Dendritic cell treated with granulocyte-macrophage colony-stimulating factor and Interleukin-4, amounts not matched to agents 40 ng/mL and 50 ng/mL, for 4 days (primary cell): ENCODE measurements around the gene CATSPER3.

Experiments
- H3K27ac Mint-ChIP-seq: one replicate; pipeline ENCODE4 v1.8.0; 2022; ENCODE audit warnings: mild to moderate bottlenecking, mixed read lengths
- H3K27me3 Mint-ChIP-seq: one replicate; pipeline ENCODE4 v1.8.0; 2022; ENCODE audit warnings: mild to moderate bottlenecking, mixed read lengths
- H3K36me3 Mint-ChIP-seq: one replicate; pipeline ENCODE4 v1.8.0; 2022; ENCODE audit warnings: low read depth, mixed read lengths
- H3K4me1 Mint-ChIP-seq: one replicate; pipeline ENCODE4 v1.8.0; 2022; ENCODE audit warnings: low read depth, mixed read lengths
- H3K4me3 Mint-ChIP-seq: one replicate; pipeline ENCODE4 v1.8.0; 2022; ENCODE audit warnings: mild to moderate bottlenecking, moderate library complexity, mixed read lengths
- H3K9me3 Mint-ChIP-seq: one replicate; pipeline ENCODE4 v1.8.0; 2022; ENCODE audit warnings: mixed read lengths
- intact Hi-C: fragments of 100-400 bp; cut with micrococcal nuclease; formaldehyde crosslinking; loops from one replicate; pipeline ENCODE4 v1.15.0; 2022

Gene CATSPER3

DNA sequence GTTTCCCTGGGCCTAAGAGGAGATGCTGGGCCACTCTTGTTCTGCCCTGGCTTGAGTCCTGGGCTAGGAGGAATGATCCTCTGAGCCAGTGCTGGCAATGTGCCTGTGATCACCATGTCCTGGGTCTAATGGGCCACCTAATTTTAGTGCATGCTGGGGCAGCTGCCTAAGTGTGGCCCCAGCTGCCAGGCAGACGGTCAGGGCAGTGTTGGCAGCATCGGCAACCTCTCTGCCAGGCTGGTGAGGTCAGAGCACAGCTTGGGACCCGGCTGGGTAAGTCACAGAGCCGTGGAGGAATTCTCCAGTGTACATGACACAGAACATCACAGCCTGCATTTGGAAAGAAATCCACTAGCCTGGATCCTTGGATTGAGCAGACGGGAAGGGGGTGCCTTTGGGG lies 87.7 kb downstream of the CATSPER3 start:
- Mint-ChIP-seq H3K27me3 (peaks cover 87% of the 10 kb centered on the region), H3K4me3 (no peak overlapping the region), H3K4me1 (no peaks in the 10 kb centered on the region), H3K27ac (no peak overlapping the region), H3K36me3 (no peaks in the 10 kb centered on the region), H3K9me3 (no peaks in the 10 kb centered on the region)
- intact Hi-C loops: no loop called here

DNA sequence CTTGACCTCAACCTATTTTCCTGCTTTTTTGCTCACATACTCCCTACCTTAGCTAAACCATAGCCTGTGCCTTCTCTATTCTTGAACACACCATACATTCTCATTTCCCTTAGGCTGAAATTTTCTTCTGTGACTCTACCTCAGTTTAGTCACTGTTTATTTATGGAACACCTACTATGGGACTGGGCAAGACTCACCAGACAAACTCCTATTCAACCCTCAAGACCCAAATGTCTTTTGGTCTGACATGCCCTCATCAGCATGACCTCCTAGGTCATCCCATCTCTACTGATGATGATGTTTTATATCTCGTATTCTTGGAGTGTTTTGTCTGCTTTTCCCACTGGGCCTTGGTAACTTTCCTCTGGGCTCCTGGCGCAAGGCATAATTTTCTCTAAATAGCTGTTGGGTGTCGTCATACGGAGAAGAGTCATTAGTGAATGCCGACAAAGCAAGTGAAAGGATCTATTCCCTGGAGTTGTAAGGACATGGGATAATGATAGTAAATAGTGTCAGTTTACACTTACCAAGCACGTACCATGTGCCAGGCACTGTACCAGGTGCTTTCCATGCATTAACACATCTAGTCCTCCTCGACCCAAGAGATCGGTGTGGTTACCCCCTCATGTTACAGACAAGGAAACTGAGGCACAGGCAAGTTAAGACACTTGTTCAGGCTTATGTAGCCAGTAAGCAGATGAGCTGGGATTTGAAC lies 88.8 kb downstream of the CATSPER3 start:
- no peaks in the 10 kb centered on the region for H3K9me3 Mint-ChIP-seq
- H3K27me3 Mint-ChIP-seq: peaks cover 81% of the 10 kb centered on the region
- no peaks in the 10 kb centered on the region for H3K36me3 Mint-ChIP-seq
- H3K27ac Mint-ChIP-seq: no peak overlapping the region
- H3K4me1 Mint-ChIP-seq: no peaks in the 10 kb centered on the region
- intact Hi-C loops: no loop called here
- H3K4me3 Mint-ChIP-seq: no peak overlapping the region

- Mint-ChIP-seq H3K4me3 (no peak overlapping the region), H3K36me3 (no peaks in the 10 kb centered on the region), H3K27me3 (peaks cover 79% of the 10 kb centered on the region), H3K27ac (no peak overlapping the region), H3K4me1 (no peaks in the 10 kb centered on the region), H3K9me3 (no peaks in the 10 kb centered on the region)
- intact Hi-C loops: no loop called here
These were observed 89.5 kb downstream of the CATSPER3 start for GRCh38 chr5:135057233-135057632.

GRCh38 chr5:135058331-135058732 lies 90.6 kb downstream of the CATSPER3 start:
- Mint-ChIP-seq H3K27me3 (peaks cover 74% of the 10 kb centered on the region), H3K4me1 (no peaks in the 10 kb centered on the region), H3K4me3 (no peak overlapping the region), H3K9me3 (no peaks in the 10 kb centered on the region), H3K27ac (no peak overlapping the region), H3K36me3 (no peaks in the 10 kb centered on the region)
- intact Hi-C loops: no loop called here

DNA sequence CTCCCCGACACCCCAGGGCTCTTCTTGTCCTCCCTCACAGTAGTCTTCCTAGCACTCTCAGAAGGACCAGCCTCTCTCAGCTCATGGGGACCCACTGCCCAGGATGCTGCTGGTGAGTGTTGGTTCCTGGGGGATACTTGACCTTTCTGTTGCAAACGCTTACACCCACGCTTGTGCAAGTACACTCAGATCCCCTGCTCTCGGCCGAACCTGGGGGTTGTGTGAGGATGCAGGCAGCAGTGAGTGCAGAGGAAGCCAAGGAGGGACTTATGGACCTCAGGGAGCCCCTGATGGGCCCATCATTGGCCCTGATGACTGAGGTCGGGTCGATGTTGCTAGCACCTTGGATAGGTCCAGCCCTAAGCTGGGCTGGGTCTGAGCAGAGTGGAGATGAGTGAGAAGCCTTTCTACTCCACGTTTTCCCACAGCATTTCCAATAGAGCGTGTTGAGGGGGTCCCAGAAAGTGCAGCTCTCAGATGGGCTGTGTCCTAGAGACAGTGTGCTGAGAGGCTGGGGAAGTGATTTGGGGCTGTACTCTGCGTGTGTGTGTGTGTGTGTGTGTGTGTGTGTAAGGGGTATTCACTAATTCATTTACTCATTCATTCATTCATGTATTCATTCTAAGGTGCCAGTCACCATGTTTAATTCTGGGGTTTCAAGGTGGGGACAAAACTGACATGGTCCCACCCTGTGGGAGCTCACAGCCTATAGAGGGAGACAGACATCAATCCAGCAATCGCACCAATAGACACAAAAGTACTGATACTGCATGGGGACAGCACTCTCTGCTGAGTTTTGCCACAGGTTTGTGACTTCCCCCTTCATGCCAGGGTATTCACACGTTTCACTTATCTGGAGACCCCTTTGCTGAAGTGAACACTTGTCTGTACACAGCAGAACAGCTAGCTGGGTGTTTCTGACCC lies 91.6 kb downstream of the CATSPER3 start:
- Mint-ChIP-seq H3K27ac (no peak overlapping the region), H3K4me3 (no peak overlapping the region), H3K4me1 (no peaks in the 10 kb centered on the region), H3K36me3 (no peaks in the 10 kb centered on the region), H3K9me3 (no peaks in the 10 kb centered on the region), H3K27me3 (peaks cover 73% of the 10 kb centered on the region)
- intact Hi-C loops: no loop called here

DNA sequence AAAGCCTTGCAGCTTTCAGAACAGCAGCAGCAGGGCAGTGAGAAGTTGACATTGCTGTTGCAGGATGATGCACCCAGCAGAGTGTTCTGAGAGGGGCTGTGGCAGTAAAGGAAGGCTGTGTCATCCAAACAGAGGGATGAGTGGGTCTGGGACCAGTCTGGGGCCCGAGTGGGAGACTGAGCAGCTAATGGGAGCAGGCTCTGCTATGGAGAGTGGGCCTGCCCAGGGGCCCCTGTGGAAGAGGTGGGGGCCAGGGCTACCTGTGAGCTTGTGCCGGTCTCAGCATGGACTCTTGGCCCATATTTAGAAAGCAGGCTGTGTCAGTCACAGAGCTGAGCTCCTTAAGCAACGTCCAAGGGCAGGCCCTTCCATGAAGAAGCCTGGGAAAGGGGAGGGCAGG lies 92.3 kb downstream of the CATSPER3 start:
- Mint-ChIP-seq H3K27me3 (peaks cover 74% of the 10 kb centered on the region), H3K4me1 (no peaks in the 10 kb centered on the region), H3K4me3 (no peak overlapping the region), H3K9me3 (no peaks in the 10 kb centered on the region), H3K27ac (no peak overlapping the region), H3K36me3 (no peaks in the 10 kb centered on the region)
- intact Hi-C loops: no loop called here

- H3K27ac Mint-ChIP-seq: no peak overlapping the region
- H3K4me3 Mint-ChIP-seq: no peak overlapping the region
- H3K36me3 Mint-ChIP-seq: no peaks in the 10 kb centered on the region
- H3K9me3 Mint-ChIP-seq: no peaks in the 10 kb centered on the region
- no peaks in the 10 kb centered on the region for H3K4me1 Mint-ChIP-seq
- intact Hi-C loops: no loop called here
- peaks cover 75% of the 10 kb centered on the region for H3K27me3 Mint-ChIP-seq
These were observed 93.3 kb downstream of the CATSPER3 start for GRCh38 chr5:135061001-135061400.
